HFF-Myc (cell line): ENCODE measurements around the gene KLHL29.

Experiments
- DNase-seq: peaks from one replicate; pipeline ENCODE4 v3.0.0-alpha.2; 2011; ENCODE audit warnings: low read depth; ENCODE audit errors: extremely low read depth
- H3K4me3 ChIP-seq: replicated peaks from 2 replicates; pipeline ENCODE4 v1.5.1; 2011; ENCODE audit warnings: low read depth, mild to moderate bottlenecking, control low read depth, low read length
- CTCF ChIP-seq: IDR thresholded peaks from 2 replicates; pipeline ENCODE4 v1.5.1; 2012; ENCODE audit warnings: mild to moderate bottlenecking, low read depth, low read length, control low read depth; ENCODE audit errors: missing control alignments

The KLHL29 gene

GRCh38 chr2:23620841-23621341 is 235.9 kb downstream of the KLHL29 start:
- DNase-seq: no peak
- H3K4me3 ChIP-seq: no peak overlapping the region
- TF ChIP-seq CTCF: no peak

GRCh38 chr2:23621616-23622015 is 236.6 kb downstream of the KLHL29 start:
- TF ChIP-seq CTCF: no peak
- no peak for DNase-seq
- no peak overlapping the region for H3K4me3 ChIP-seq

- no peak for TF ChIP-seq CTCF
- DNase-seq: no peak
Measured at GRCh38 chr2:23622466-23622865, 237.5 kb downstream of the KLHL29 start.

GRCh38 chr2:23622966-23623675 is 238.1 kb downstream of the KLHL29 start:
- no peak overlapping the region for H3K4me3 ChIP-seq
- TF ChIP-seq CTCF: no peak
- DNase-seq: peak; percentile 30

More at GRCh38 chr2:23622466-23622865, 237.5 kb downstream of the KLHL29 start:
- H3K4me3 ChIP-seq: no peak overlapping the region

GRCh38 chr2:23624378-23624777 is 239.4 kb downstream of the KLHL29 start:
- no peak overlapping the region for H3K4me3 ChIP-seq
- peak; percentile 73 for TF ChIP-seq CTCF
- no peak for DNase-seq

- no peak overlapping the region for H3K4me3 ChIP-seq
- DNase-seq: no peak
- TF ChIP-seq CTCF: no peak
Measured at GRCh38 chr2:23624915-23625314, 239.9 kb downstream of the KLHL29 start.
